ENCODE data around the gene PITPNM2. TPM values are rescaled to one million over a fixed set of nuclear protein-coding genes. Genes with fewer than 3 reads are reported as not detected.

PITPNM2 gene
- total and polyA plus RNA-seq, 2 of the 8 experiments (the other 6 are each of a cell fraction or from before 2014, with no cell fraction given), result 0.59 to 3.4 TPM

- no peaks in the 10 kb centered on the region; a peak in 1 of 4 replicates for H3K79me2 ChIP-seq (ENCODE audit: control insufficient read depth in 1 of 2, insufficient read depth in 2 of 2, low read length in 2 of 2)
- no peak overlapping the region for H4K5ac ChIP-seq (ENCODE audit: insufficient read length, low read depth, low read length)
- no peak overlapping the region for H2AFZ ChIP-seq (ENCODE audit: low read length)
- H2BK5ac ChIP-seq (ENCODE audit: low read depth, low read length), result no peak overlapping the region; the same call in 1 of the 2 replicates
- no peaks in the 10 kb centered on the region for H3K36me3 ChIP-seq (ENCODE audit: control insufficient read depth in 2 of 4, insufficient read depth in 4 of 4, low read length in 3 of 4)
- FAIRE-seq, result no peak
- ChIA-PET CTCF (ENCODE audit: partially characterized antibody) (interaction anchor here (0.7 to 1.6 kb wide), 4 partner anchors 10 to 746 kb away, joined by 3 to 4 read pairs (median 3); no protein-coding TSS in a partner anchor), POLR2A (ENCODE audit: partially characterized antibody) (interaction anchor here (0.6 to 2.2 kb wide), 3 partner anchors 131 to 267 kb away, joined by 3 to 4 read pairs (median 4); partner anchors contain the start of genes MPHOSPH9 and MTRFR)
- H3K4ac ChIP-seq (replicated peaks; ENCODE audit: insufficient read length, low read depth, low read length), result no peak overlapping the region
- no peaks in the 10 kb centered on the region for H3K23me2 ChIP-seq (ENCODE audit: low read depth, low read length)
- H4K91ac ChIP-seq (replicated peaks; ENCODE audit: insufficient read length, low read length), result peak overlapping the region; percentile 47
- peaks cover 6 to 16% (median 12%) of the 10 kb centered on the region in 4 experiments for H3K4me1 ChIP-seq (replicated peaks in 1 of 4; ENCODE audit: control insufficient read depth in 3 of 4, insufficient read depth in 4 of 4, low read length in 3 of 4)
- H3K56ac ChIP-seq (replicated peaks; ENCODE audit: insufficient read length, low read depth, low read length), result no peak overlapping the region
- H3K14ac ChIP-seq (ENCODE audit: insufficient read length), result no peak overlapping the region
- H3K4me2 ChIP-seq (ENCODE audit: insufficient read depth in 1 of 2, low read depth in 2 of 2, low read length in 2 of 2), result no peak overlapping the region
- no peak overlapping the region for H4K8ac ChIP-seq (ENCODE audit: extremely low read depth, insufficient read depth, low read length)
- H3K4me3 ChIP-seq (ENCODE audit: extremely low read depth in 1 of 4, insufficient read depth in 2 of 4, low read depth in 3 of 4, low read length in 4 of 4), result no peak overlapping the region
- 0 out of 2 replicates have a peak overlapping the region, but pooled peaks have one; percentile 2 for H2BK20ac ChIP-seq (ENCODE audit: low read length)
- H3K23ac ChIP-seq (ENCODE audit: insufficient read length), result no peak overlapping the region
- no peak overlapping the region for H2AK5ac ChIP-seq (ENCODE audit: low read depth, low read length)
- H2BK120ac ChIP-seq (replicated peaks; ENCODE audit: low read depth, low read length), result no peak overlapping the region
- no peak for DNase-seq (ENCODE audit: low read depth in 1 of 2, low spot score in 2 of 2)
- H2BK15ac ChIP-seq (ENCODE audit: low read length), result no peak overlapping the region
- no peak overlapping the region for H3K18ac ChIP-seq (ENCODE audit: extremely low read depth, low read length)
- H3K9me3 ChIP-seq (ENCODE audit: insufficient read depth in 2 of 2, low read depth in 1 of 2, low read length in 1 of 2), result no peaks in the 10 kb centered on the region
- WGBS, 2 experiments (ENCODE audit: extremely low coverage in 1 of 2, insufficient coverage in 1 of 2, insufficient read length in 1 of 2, insufficient replicate concordance in 2 of 2, low coverage in 1 of 2, low lambda C conversion rate in 2 of 2, missing lambda C conversion rate in 1 of 2), result 86% methylated on average over 5 of the region's 5 CpGs; no CpG with 5 or more reads in 1 of the 2 experiments
- no peaks in the 10 kb centered on the region for H4K20me1 ChIP-seq (replicated peaks in 1 of 2; ENCODE audit: control insufficient read depth in 1 of 2, insufficient read depth in 2 of 2, low read length in 2 of 2)
- H3K27me3 ChIP-seq (replicated peaks in 1 of 4; ENCODE audit: control insufficient read depth in 3 of 4, extremely low read depth in 1 of 4, insufficient read depth in 3 of 4, low read length in 3 of 4), result no peaks in the 10 kb centered on the region
- H3K79me1 ChIP-seq (ENCODE audit: low read depth, low read length), result no peaks in the 10 kb centered on the region
- H3K27ac ChIP-seq (ENCODE audit: low read depth, low read length), result no peak overlapping the region
- H3K9ac ChIP-seq (replicated peaks in 1 of 4; ENCODE audit: extremely low read depth in 1 of 4, low read depth in 3 of 4, low read length in 3 of 4), result no peak overlapping the region
- H2BK12ac ChIP-seq (ENCODE audit: low read depth, low read length), result peak overlapping the region; percentile 96; the same call in 1 of the 2 replicates
- no peak for TF ChIP-seq MAFK (IDR thresholded peaks at IDR 0.05; ENCODE audit: low read depth, low read length)
- TF ChIP-seq RFX5 (IDR thresholded peaks at IDR 0.05; ENCODE audit: borderline replicate concordance, low read depth, low read length), result no peak
- TF ChIP-seq EGR1 (IDR thresholded peaks at IDR 0.05; ENCODE audit: borderline replicate concordance, low read depth, low read length), result no peak
- no peak for TF ChIP-seq TCF12 (IDR thresholded peaks at IDR 0.05; ENCODE audit: low read depth, low read length)
- TF ChIP-seq TAF7 (optimal IDR thresholded peaks at IDR 0.05; ENCODE audit: borderline replicate concordance, low read depth, low read length), result no peak
- no peak for TF ChIP-seq KDM4A (IDR thresholded peaks at IDR 0.05; ENCODE audit: low read depth, low read length, severe bottlenecking)
- TF ChIP-seq SAP30 (IDR thresholded peaks at IDR 0.05; ENCODE audit: insufficient read depth, insufficient replicate concordance, low read length), result no peak
- TF ChIP-seq KDM5A (IDR thresholded peaks at IDR 0.05; ENCODE audit: low read length), result no peak
- no peak for TF ChIP-seq RXRA (IDR thresholded peaks at IDR 0.05; ENCODE audit: insufficient read depth, low read depth, low read length)
- no peak for TF ChIP-seq SP2 (IDR thresholded peaks at IDR 0.05; ENCODE audit: low read length)
- TF ChIP-seq USF2 (IDR thresholded peaks at IDR 0.05; ENCODE audit: low read length), result no peak
- TF ChIP-seq MAX (IDR thresholded peaks at IDR 0.05), result no peak
These were observed 49.4 kb downstream of the PITPNM2 start for GRCh38 chr12:123101526-123101925.

Data from H1 (cell line).